Thoracic aorta (tissue), 2 donors: Measurements from ENCODE around the gene METTL22. TPM values are rescaled to one million over a fixed set of nuclear protein-coding genes. Genes with fewer than 3 reads are reported as not detected.

ENCODE experiments used
- ATAC-seq: fragments of 150-250 bp; one replicate; pipeline ENCODE4 v1.8.0; 2017; ENCODE audit warnings: low read depth; ENCODE audit not compliant: insufficient number of reproducible peaks, low FRiP score
- DNase-seq: peaks from one replicate; pipeline ENCODE4 v3.0.0-alpha.2; 2020; ENCODE audit warnings: low spot score
- H3K27ac ChIP-seq, 2 donors: fragments of 200-600 bp; sonication (generic); 1 replicate in 1 of 2; 2 replicates in 1 of 2; pipeline ENCODE4 v1.5.1; 2016; ENCODE audit warnings: mild to moderate bottlenecking in 2 of 2, moderate library complexity in 2 of 2
- H3K27me3 ChIP-seq: fragments of 200-600 bp; sonication (generic); replicated peaks from 2 replicates; pipeline ENCODE4 v1.6.0; 2016; ENCODE audit warnings: mild to moderate bottlenecking; ENCODE audit not compliant: insufficient read depth
- H3K36me3 ChIP-seq: fragments of 200-600 bp; sonication (generic); one replicate; pipeline ENCODE4 v1.5.1; 2016
- H3K4me1 ChIP-seq, 2 donors: fragments of 200-600 bp; sonication (generic); 1 replicate in 1 of 2; 2 replicates in 1 of 2; pipeline versions ENCODE4 v1.5.1 to v1.6.0; 2016; ENCODE audit warnings: low read depth in 2 of 2, mild to moderate bottlenecking in 1 of 2; ENCODE audit not compliant: control insufficient read depth in 1 of 2
- H3K4me3 ChIP-seq: fragments of 200-600 bp; sonication (generic); 2 replicates; pipeline ENCODE4 v1.5.1; 2016; ENCODE audit warnings: mild to moderate bottlenecking
- H3K9me3 ChIP-seq: fragments of 200-600 bp; sonication (generic); 2 replicates; pipeline ENCODE4 v1.5.1; 2016
- CTCF ChIP-seq: fragments of 200-600 bp; sonication (generic); IDR thresholded peaks from one replicate; pipeline ENCODE4 v1.5.1; 2019; ENCODE audit warnings: antibody characterized with exemption
- total RNA-seq, 2 donors: library from RNA; depleted of rRNA; stranded (reverse); fragments of >200 nt; gene quantifications; one replicate each; pipeline versions ENCODE4 v1.1.0 to v1.2.3, GENCODE V29; 2016

Gene METTL22
- total RNA-seq, 2 donors from 2014 or later, result 19.6 to 34.6 TPM

GRCh38 chr16:8644211-8645140, 23.0 kb downstream of the METTL22 start:
- no peak overlapping the region for H3K4me3 ChIP-seq
- H3K36me3 ChIP-seq, result peaks cover 62% of the 10 kb centered on the region
- ATAC-seq, result no peak
- TF ChIP-seq CTCF, result no peak
- DNase-seq, result no peak
- H3K27me3 ChIP-seq, result no peaks in the 10 kb centered on the region
- no peaks in the 10 kb centered on the region for H3K9me3 ChIP-seq
- peak overlapping the region in 1 of 2 donors; percentile 30 for H3K27ac ChIP-seq
- no peaks in the 10 kb centered on the region for H3K4me1 ChIP-seq

GRCh38 chr16:8645141-8645521, 23.6 kb downstream of the METTL22 start:
- no peak for ATAC-seq
- H3K27ac ChIP-seq, result peak overlapping the region in 1 of 2 donors; percentile 30
- H3K9me3 ChIP-seq, result no peaks in the 10 kb centered on the region
- no peaks in the 10 kb centered on the region for H3K27me3 ChIP-seq
- no peak for TF ChIP-seq CTCF
- no peak overlapping the region for H3K4me3 ChIP-seq
- H3K4me1 ChIP-seq, result no peaks in the 10 kb centered on the region
- DNase-seq, result no peak
- peaks cover 56% of the 10 kb centered on the region for H3K36me3 ChIP-seq

GRCh38 chr16:8645831-8646230, 24.3 kb downstream of the METTL22 start:
- Histone ChIP-seq H3K27me3 (no peaks in the 10 kb centered on the region), H3K9me3 (no peaks in the 10 kb centered on the region), H3K4me1 (no peaks in the 10 kb centered on the region), H3K4me3 (no peak overlapping the region), H3K27ac (no peak overlapping the region), H3K36me3 (peaks cover 55% of the 10 kb centered on the region)
- ATAC-seq, result no peak
- no peak for TF ChIP-seq CTCF
- DNase-seq, result no peak

DNA sequence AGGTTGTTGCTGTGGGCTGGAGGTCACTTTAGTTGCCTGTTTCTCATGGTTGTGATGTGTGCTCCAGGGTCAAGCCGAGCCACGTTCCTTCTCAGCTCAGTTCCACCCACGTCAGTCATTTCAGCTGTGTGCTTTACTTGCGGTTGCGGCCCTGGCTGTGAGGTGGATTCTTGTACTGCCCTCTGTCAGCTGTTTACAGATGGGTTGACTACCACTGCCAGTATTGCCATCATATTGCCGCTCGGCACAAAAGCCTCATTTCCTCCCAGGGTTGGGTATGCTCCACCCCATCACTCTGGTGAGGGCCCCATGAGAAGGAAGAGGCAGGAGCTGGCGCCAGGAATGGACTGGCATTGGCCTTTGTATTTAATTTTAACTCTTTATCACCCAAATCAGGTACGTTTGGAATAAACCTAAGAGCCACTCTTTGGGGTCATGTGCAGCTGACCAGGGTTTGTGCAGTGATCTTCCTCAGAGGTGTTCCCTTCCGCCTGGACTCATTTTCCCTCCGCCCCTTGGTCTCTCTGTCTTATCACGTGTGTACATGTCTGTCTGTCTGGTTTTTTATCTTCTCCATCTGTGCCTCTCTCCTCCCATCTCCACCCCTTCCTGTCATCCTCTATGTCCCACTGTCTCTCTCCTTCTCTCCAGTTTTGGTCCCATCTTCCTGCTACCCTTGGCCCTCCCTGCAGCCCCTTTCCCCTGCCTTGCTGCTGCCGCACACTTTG, 25.0 kb downstream of the METTL22 start:
- Histone ChIP-seq H3K4me1 (no peaks in the 10 kb centered on the region), H3K4me3 (no peak overlapping the region), H3K9me3 (no peaks in the 10 kb centered on the region), H3K27me3 (no peaks in the 10 kb centered on the region), H3K36me3 (peaks cover 50% of the 10 kb centered on the region), H3K27ac (no peak overlapping the region)
- TF ChIP-seq CTCF, result no peak
- no peak for DNase-seq
- ATAC-seq, result no peak

- no peak for ATAC-seq
- Histone ChIP-seq H3K27me3 (no peaks in the 10 kb centered on the region), H3K27ac (no peak overlapping the region), H3K4me1 (no peaks in the 10 kb centered on the region), H3K36me3 (peaks cover 38% of the 10 kb centered on the region), H3K9me3 (no peaks in the 10 kb centered on the region), H3K4me3 (no peak overlapping the region)
- TF ChIP-seq CTCF, result no peak
- no peak for DNase-seq
Observed at GRCh38 chr16:8647721-8648318, 26.3 kb downstream of the METTL22 start.
